Measurements from ENCODE around the gene RNASE11.
A peak's percentile ranks its signal among the peaks of the same experiment; 100 is the strongest.

The RNASE11 gene

DNA sequence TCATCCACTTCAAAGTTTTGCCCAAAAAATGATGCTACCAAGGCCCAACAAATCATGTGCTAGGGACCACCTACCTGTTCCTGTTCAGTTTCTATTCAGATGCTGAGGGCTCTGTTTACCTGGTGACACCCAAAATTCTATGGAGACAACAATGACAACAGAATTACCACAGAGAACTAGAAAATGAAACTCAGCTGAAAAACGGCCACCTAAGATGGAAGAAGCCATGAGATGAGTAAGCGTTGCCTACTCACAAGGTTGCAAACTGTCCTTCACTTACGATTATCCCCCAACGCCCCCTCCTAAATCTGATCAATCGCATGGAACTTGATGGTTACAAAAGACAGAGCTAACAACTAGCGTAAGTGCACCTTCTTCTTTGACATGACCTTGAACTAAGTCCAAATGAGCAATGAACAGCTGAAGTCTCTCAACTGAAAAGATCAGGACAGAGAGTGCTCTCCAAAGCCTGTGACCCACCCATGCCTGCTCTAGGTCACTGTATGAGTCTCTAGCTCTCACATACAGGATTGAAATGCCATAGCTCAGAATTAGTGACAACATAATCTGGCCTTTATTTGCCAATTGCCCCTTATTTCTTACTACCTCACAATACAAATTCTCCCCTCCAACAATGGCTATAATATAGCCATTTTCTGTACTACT lies at the start of gene RNASE11:
Gene RNASE11 (minus strand): TSS at position 513 of the 666 bp plus-strand sequence.
- Mint-ChIP-seq H3K27ac (no peak within 1 kb of the TSS), H3K9me3 (ENCODE audit: low read depth) (no peaks in the 10 kb centered on the region), H3K4me3 (no peak within 1 kb of the TSS), H3K27me3 (peaks cover 7% of the 10 kb centered on the region), H3K4me1 (ENCODE audit: low read depth) (no peaks in the 10 kb centered on the region), H3K36me3 (no peaks in the 10 kb centered on the region)

- peaks cover 47% of the 10 kb centered on the region for H3K4me1 Mint-ChIP-seq (ENCODE audit: low read depth)
Observed at GRCh38 chr14:20632831-20633691, 45.3 kb upstream of the RNASE11 start.

DNA sequence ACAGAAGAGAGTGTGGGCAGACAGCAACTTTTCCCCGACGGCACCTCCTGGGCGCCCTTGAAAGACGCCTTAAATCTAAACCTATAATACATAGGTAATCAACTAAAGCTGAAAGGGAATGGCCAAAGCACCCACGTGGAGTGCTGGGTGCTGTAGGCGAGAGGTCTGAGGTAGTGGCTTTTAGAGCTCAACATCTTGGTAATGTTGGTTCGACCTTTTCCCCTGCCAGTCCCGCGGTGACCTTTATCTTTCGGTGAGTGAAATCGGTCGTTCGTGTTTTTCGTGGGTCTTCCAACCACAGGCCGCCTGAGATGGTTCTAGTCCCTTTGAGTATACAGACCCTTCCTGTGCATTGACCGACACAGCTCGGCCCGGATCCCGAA lies 44.6 kb upstream of the RNASE11 start:
- peaks cover 54% of the 10 kb centered on the region for H3K4me1 Mint-ChIP-seq (ENCODE audit: low read depth)
- no peaks in the 10 kb centered on the region for H3K9me3 Mint-ChIP-seq (ENCODE audit: low read depth)
- H3K4me3 Mint-ChIP-seq = peak overlapping the region; percentile 92
- H3K36me3 Mint-ChIP-seq = no peaks in the 10 kb centered on the region
- H3K27ac Mint-ChIP-seq = peak overlapping the region; percentile 88
- H3K27me3 Mint-ChIP-seq = no peaks in the 10 kb centered on the region

More at GRCh38 chr14:20632831-20633691, 45.3 kb upstream of the RNASE11 start:
- H3K27ac Mint-ChIP-seq = peak overlapping the region; percentile 88
- no peaks in the 10 kb centered on the region for H3K27me3 Mint-ChIP-seq
- peak overlapping the region; percentile 92 for H3K4me3 Mint-ChIP-seq
- no peaks in the 10 kb centered on the region for H3K9me3 Mint-ChIP-seq (ENCODE audit: low read depth)
- H3K36me3 Mint-ChIP-seq = no peaks in the 10 kb centered on the region

GRCh38 chr14:20631880-20632389 lies 44.1 kb upstream of the RNASE11 start:
- Mint-ChIP-seq H3K27me3 (no peaks in the 10 kb centered on the region), H3K27ac (no peak overlapping the region), H3K9me3 (ENCODE audit: low read depth) (no peaks in the 10 kb centered on the region), H3K4me3 (peak overlapping the region; percentile 92), H3K36me3 (no peaks in the 10 kb centered on the region), H3K4me1 (ENCODE audit: low read depth) (peaks cover 59% of the 10 kb centered on the region)

GRCh38 chr14:20631023-20631879 lies 43.5 kb upstream of the RNASE11 start:
- H3K4me3 Mint-ChIP-seq = peak overlapping the region; percentile 92
- no peaks in the 10 kb centered on the region for H3K27me3 Mint-ChIP-seq
- H3K4me1 Mint-ChIP-seq (ENCODE audit: low read depth) = peaks cover 65% of the 10 kb centered on the region
- no peaks in the 10 kb centered on the region for H3K9me3 Mint-ChIP-seq (ENCODE audit: low read depth)
- H3K27ac Mint-ChIP-seq = peak overlapping the region; percentile 82
- no peaks in the 10 kb centered on the region for H3K36me3 Mint-ChIP-seq

DNA sequence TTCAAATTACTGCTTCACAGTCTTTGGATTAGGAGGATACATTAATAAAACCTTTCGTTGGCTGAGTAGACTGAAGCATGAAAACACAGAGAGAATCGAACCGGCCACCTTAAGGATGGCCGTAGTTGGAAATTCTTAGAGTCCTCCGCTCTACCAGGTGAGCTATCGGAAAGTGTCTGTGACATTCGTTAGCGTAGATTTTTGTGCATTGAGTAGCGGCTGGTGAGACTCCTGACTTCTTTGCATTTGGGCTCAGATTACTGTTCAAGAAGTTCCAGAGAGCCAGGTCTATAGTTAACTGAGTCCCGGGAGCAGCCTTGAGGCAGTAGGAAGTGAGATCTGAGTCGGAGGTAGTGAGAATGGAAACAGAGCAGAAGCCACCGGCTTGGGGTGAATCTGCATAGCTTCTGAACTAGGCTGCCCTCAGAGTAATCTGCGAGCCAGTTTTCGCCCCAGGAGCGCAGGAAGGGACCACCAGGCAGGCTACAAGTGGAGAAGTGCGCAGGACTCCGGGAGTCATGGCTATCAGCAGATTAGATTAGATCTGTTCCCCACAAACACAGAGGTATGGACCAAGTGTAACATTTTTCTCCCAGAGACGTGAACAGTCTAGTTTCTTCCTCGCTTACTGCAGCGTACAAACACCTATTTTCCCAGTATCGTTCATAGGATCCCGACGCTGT lies 42.7 kb upstream of the RNASE11 start:
- no peaks in the 10 kb centered on the region for H3K36me3 Mint-ChIP-seq
- peaks cover 71% of the 10 kb centered on the region for H3K4me1 Mint-ChIP-seq (ENCODE audit: low read depth)
- H3K27ac Mint-ChIP-seq = peak overlapping the region; percentile 82
- H3K4me3 Mint-ChIP-seq = peak overlapping the region; percentile 92
- H3K27me3 Mint-ChIP-seq = no peaks in the 10 kb centered on the region
- H3K9me3 Mint-ChIP-seq (ENCODE audit: low read depth) = no peaks in the 10 kb centered on the region

GRCh38 chr14:20628063-20628854 lies 40.5 kb upstream of the RNASE11 start:
- no peaks in the 10 kb centered on the region for H3K36me3 Mint-ChIP-seq
- H3K4me1 Mint-ChIP-seq (ENCODE audit: low read depth) = peaks cover 85% of the 10 kb centered on the region
- no peaks in the 10 kb centered on the region for H3K27me3 Mint-ChIP-seq
- H3K4me3 Mint-ChIP-seq = peak overlapping the region; percentile 49
- no peaks in the 10 kb centered on the region for H3K9me3 Mint-ChIP-seq (ENCODE audit: low read depth)
- H3K27ac Mint-ChIP-seq = peak overlapping the region; percentile 9

DNA sequence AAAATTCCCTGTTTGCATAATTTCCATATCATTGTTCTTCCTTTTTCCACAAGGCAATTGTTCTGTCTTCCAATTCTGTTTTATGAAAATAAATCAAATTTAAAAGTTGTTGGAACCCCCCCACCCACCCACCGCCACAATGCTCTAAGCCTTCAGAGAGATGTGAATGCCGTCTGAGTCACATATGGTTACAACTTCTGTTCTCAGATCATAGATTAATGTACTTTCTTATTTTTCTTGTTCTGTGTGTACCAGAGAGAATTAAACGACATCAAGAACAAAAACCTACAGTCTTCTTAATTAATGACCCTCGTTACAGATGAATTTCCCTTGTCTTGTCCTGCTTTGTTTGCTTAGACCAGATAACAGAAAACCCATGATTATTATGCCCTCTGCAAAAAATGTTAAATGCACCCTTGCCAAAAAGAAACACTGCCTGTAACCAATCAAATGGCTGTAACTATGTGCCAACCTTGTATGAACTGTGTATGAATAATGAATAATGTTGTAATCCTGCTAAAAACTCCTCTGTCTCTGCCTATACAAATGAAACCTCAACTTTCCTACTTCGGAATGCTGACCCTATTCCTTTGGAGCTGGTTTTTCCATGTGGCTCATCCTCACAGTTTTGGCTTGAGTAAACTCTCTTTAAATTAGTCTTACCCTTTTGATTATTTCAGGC lies 39.7 kb upstream of the RNASE11 start:
- Mint-ChIP-seq H3K4me1 (ENCODE audit: low read depth) (peaks cover 84% of the 10 kb centered on the region), H3K9me3 (ENCODE audit: low read depth) (no peaks in the 10 kb centered on the region), H3K27ac (no peak overlapping the region), H3K36me3 (no peaks in the 10 kb centered on the region), H3K27me3 (no peaks in the 10 kb centered on the region), H3K4me3 (peak overlapping the region; percentile 68)

DNA sequence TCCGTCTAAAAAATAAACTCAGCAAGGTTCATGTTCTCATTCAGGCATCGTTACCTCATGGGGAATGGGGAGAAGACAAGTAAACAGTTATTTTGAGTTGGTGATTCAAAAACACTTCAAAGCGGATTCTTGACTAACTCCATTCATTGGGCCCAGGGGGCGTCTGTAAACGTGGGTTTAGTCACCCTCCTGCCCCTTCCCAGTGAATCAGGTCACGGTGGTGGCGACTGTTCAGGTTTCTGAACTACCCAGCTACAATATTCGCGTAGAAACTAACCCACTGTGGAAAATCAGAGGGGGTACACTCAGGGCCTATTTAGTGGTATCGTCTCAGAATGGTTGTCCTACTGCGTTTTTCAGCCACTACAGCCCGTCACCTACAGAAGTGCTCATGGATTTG lies 38.5 kb upstream of the RNASE11 start:
- Mint-ChIP-seq H3K4me3 (peak overlapping the region; percentile 87), H3K27ac (no peak overlapping the region), H3K27me3 (no peaks in the 10 kb centered on the region)

DNA sequence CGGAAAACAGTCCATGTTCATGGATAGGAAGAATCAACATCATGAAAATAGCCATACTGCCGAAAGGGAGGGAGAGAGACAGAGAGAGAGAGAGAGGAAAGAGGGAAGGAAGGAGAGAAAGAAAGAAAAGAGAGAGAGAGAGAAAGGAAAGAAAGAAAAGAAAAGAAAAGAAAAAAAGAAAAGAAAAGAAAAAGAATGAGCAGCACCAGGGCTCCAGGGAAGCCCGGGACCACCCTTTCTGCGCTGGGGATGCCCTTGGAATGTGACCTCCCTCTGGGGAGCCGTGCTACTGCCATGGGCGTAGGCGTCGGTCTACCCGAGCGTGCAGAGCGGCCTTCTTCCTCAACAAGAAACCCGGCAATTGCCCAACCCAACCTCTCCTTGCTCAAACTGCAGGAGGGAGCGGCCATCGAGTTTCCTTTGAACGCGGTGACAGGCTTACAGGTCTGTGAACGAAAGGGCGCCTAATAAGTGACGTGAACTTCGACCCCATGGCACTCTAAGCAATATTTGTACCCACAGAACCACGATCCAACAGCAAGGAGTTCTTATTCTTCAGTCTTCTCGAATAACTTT lies 36.8 kb upstream of the RNASE11 start:
- Mint-ChIP-seq H3K4me3 (peak overlapping the region; percentile 87), H3K27me3 (no peaks in the 10 kb centered on the region), H3K27ac (peak overlapping the region; percentile 80), H3K36me3 (no peaks in the 10 kb centered on the region), H3K9me3 (ENCODE audit: low read depth) (no peaks in the 10 kb centered on the region), H3K4me1 (ENCODE audit: low read depth) (peaks cover 65% of the 10 kb centered on the region)

More for the DNA sequence above, 38.5 kb upstream of the RNASE11 start:
- H3K9me3 Mint-ChIP-seq (ENCODE audit: low read depth) = no peaks in the 10 kb centered on the region
- no peaks in the 10 kb centered on the region for H3K36me3 Mint-ChIP-seq
- peaks cover 78% of the 10 kb centered on the region for H3K4me1 Mint-ChIP-seq (ENCODE audit: low read depth)

GRCh38 chr14:20623798-20624197 lies 36.0 kb upstream of the RNASE11 start:
- H3K36me3 Mint-ChIP-seq = no peaks in the 10 kb centered on the region
- peaks cover 59% of the 10 kb centered on the region for H3K4me1 Mint-ChIP-seq (ENCODE audit: low read depth)
- no peaks in the 10 kb centered on the region for H3K27me3 Mint-ChIP-seq
- H3K9me3 Mint-ChIP-seq (ENCODE audit: low read depth) = no peaks in the 10 kb centered on the region
- H3K27ac Mint-ChIP-seq = no peak overlapping the region
- peak overlapping the region; percentile 87 for H3K4me3 Mint-ChIP-seq

DNA sequence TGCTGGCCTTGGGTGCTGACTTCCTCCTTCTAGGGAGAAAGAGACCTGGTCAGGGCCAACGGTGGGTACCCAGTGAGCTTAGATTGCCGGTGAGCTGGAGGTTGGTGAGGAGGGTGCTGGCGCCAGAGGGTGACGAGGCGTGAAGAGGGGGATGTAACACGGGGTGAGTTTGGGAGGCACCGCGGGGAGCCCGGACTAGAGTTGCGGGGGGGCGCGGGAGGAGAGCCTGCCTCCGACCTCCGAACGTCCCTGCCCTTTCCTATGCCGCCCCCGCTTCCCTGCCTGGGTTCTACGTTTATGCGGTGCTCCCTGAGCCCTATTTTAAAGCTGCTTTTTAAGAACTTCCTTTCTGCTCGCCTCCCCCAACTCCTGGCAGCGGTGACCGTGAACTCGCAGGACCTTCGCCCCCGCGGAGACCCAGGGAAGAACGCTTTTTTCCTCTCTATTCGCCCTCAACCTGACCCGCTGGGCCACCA lies 35.1 kb upstream of the RNASE11 start:
- Mint-ChIP-seq H3K4me3 (peak overlapping the region; percentile 75), H3K36me3 (no peaks in the 10 kb centered on the region), H3K4me1 (ENCODE audit: low read depth) (peaks cover 53% of the 10 kb centered on the region), H3K9me3 (ENCODE audit: low read depth) (no peaks in the 10 kb centered on the region), H3K27me3 (no peaks in the 10 kb centered on the region), H3K27ac (no peak overlapping the region)

Data from activated naive CD8-positive, alpha-beta T cell (primary cell).